ENCODE data around the gene ERC2.
"Not testable (repeated sequence)": the region's sequence is repeated elsewhere in the genome, so short reads cannot be mapped to it uniquely, and the experiment has no call there.

ERC2 gene

GRCh38 chr3:56053727-56054126 is 414.5 kb downstream of the ERC2 start:
- no peak for DNase-seq

- DNase-seq = no peak
Observed at GRCh38 chr3:56052188-56052587, 416.1 kb downstream of the ERC2 start.

- DNase-seq = no peak
Observed at GRCh38 chr3:56051052-56051451, 417.2 kb downstream of the ERC2 start.

- no peak for DNase-seq
Observed at GRCh38 chr3:56048946-56049345, 419.3 kb downstream of the ERC2 start.

GRCh38 chr3:56048331-56048730 is 419.9 kb downstream of the ERC2 start:
- DNase-seq = no peak

- DNase-seq = no peak
Observed at GRCh38 chr3:56042326-56042951, 425.8 kb downstream of the ERC2 start.

- DNase-seq = no peak
Observed at GRCh38 chr3:56025326-56025725, 442.9 kb downstream of the ERC2 start.

- no peak for DNase-seq
Observed at GRCh38 chr3:56023546-56023945, 444.7 kb downstream of the ERC2 start.

GRCh38 chr3:56022619-56023018 is 445.6 kb downstream of the ERC2 start:
- no peak for DNase-seq

GRCh38 chr3:56019490-56020146 is 448.6 kb downstream of the ERC2 start:
- no peak for DNase-seq

GRCh38 chr3:56015374-56015773 is 452.9 kb downstream of the ERC2 start:
- not testable (repeated sequence) for DNase-seq

- DNase-seq = no peak
Observed at GRCh38 chr3:56012721-56013120, 455.5 kb downstream of the ERC2 start.

- no peak for DNase-seq
Observed at GRCh38 chr3:56005196-56005805, 463.0 kb downstream of the ERC2 start.

- no peak for DNase-seq
Observed at GRCh38 chr3:56003129-56003528, 465.1 kb downstream of the ERC2 start.

GRCh38 chr3:56001991-56002390 is 466.3 kb downstream of the ERC2 start:
- DNase-seq = no peak

- DNase-seq = no peak
Observed at GRCh38 chr3:56001537-56001936, 466.7 kb downstream of the ERC2 start.

- no peak for DNase-seq
Observed at GRCh38 chr3:55989366-55989765, 478.9 kb downstream of the ERC2 start.

GRCh38 chr3:55988905-55989304 is 479.4 kb downstream of the ERC2 start:
- no peak for DNase-seq

GRCh38 chr3:55984626-55985025 is 483.6 kb downstream of the ERC2 start:
- no peak for DNase-seq

GRCh38 chr3:55978953-55979352 is 489.3 kb downstream of the ERC2 start:
- DNase-seq = no peak

- DNase-seq = no peak
Observed at GRCh38 chr3:55974421-55975165, 493.7 kb downstream of the ERC2 start.

GRCh38 chr3:55969634-55970033 is 498.6 kb downstream of the ERC2 start:
- DNase-seq = no peak

GRCh38 chr3:55968331-55968730 is 499.9 kb downstream of the ERC2 start:
- DNase-seq = no peak

- no peak for DNase-seq
Observed at GRCh38 chr3:55966566-55966965, 501.7 kb downstream of the ERC2 start.

All from CD4-positive, alpha-beta T cell treated with Interleukin-17A for 4 hours (primary cell).